Subcutaneous adipose tissue (tissue), 4 donors: ENCODE data around the gene RFXAP. TPM values are rescaled to one million over a fixed set of nuclear protein-coding genes. Genes with fewer than 3 reads are reported as not detected.

ENCODE experiments used
- total RNA-seq, 4 donors: library from RNA; depleted of rRNA; stranded (reverse); fragments of >200 nt; gene quantifications; one replicate each; pipeline ENCODE4 v1.1.0, GENCODE V29; 2016
- TF ChIP-seq, protein P1 (sequence below): fragments of 450-650 bp; IDR thresholded peaks from one replicate; pipeline ENCODE4 v1.5.1; 2016; ENCODE audit warnings: low read depth, mild to moderate bottlenecking, control low read depth, antibody characterized with exemption, moderate library complexity

Gene RFXAP
- total RNA-seq, 4 donors from 2014 or later = 3.6 to 8.3 (median 5.1) TPM

DNA sequence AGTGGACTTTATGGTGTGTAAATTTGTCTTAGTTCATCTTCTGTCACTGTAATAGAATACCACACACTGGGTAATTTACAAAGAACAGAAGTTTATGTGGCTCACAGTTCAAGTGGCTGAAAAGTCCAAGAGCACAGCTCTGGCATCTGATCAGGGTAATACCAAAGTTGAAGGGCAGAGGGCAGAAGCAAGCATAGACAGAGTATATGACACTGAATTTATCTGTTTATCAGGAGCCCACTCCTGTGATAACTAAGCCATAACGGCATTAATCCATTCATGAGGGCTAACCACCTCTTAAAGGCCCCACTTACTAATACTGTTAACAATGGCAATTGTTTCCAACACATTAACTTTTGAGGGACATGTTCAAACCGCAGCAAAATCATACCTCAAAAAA is 4.0 kb upstream of the RFXAP start:
- TF ChIP-seq, protein P1, sequence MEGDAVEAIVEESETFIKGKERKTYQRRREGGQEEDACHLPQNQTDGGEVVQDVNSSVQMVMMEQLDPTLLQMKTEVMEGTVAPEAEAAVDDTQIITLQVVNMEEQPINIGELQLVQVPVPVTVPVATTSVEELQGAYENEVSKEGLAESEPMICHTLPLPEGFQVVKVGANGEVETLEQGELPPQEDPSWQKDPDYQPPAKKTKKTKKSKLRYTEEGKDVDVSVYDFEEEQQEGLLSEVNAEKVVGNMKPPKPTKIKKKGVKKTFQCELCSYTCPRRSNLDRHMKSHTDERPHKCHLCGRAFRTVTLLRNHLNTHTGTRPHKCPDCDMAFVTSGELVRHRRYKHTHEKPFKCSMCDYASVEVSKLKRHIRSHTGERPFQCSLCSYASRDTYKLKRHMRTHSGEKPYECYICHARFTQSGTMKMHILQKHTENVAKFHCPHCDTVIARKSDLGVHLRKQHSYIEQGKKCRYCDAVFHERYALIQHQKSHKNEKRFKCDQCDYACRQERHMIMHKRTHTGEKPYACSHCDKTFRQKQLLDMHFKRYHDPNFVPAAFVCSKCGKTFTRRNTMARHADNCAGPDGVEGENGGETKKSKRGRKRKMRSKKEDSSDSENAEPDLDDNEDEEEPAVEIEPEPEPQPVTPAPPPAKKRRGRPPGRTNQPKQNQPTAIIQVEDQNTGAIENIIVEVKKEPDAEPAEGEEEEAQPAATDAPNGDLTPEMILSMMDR = no peak

DNA sequence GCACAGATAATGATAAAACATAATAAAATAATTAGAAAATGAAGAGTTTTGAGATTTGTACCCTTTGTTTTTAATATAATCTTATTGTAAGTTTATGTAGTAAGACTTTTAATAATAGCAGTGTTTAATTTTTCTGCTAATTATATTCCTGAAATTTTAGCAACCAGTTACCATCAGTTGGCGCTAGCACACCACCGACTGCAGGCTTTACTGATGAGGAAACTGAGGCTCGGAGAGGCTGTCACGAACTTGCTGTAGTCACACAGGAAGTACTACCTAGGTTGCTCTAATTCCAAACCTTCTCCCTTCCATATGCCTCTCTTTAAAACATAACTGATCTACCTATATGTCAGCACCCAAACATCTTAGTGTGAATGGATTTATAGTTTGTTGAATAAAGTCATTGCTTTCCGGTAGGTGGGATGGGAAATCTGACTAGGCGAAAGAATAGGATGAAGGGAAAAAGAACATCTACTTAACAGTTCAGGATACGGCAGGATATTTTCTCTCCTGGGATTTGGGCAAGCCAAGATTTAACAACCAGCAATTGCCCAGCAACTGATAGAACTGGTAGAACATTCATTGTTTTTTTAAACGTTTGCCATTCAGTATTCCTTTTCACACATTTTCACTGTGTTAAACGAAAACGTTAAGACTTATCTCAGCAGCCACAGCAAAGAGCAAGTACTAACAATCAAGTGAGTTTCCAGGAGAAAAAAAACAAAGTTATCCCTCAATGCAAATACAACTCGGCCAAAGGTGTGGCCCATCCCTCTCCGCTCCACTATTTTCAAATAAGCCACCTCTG is 822 bp upstream of the RFXAP start:
- TF ChIP-seq, protein P1 = no peak

DNA sequence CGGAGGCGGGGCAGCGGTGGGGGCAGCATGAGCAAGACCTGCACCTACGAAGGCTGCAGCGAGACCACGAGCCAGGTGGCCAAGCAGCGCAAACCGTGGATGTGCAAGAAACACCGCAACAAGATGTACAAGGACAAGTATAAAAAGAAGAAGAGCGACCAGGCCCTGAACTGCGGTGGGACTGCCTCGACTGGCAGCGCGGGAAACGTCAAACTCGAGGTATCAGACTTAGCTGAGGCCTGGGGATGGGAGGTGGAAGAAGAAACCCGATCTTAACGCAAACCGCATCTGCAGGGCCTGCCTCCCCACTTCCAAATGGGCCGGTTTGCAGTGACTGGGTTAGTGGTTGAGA is 693 bp downstream of the RFXAP start:
- TF ChIP-seq, protein P1 = no peak

DNA sequence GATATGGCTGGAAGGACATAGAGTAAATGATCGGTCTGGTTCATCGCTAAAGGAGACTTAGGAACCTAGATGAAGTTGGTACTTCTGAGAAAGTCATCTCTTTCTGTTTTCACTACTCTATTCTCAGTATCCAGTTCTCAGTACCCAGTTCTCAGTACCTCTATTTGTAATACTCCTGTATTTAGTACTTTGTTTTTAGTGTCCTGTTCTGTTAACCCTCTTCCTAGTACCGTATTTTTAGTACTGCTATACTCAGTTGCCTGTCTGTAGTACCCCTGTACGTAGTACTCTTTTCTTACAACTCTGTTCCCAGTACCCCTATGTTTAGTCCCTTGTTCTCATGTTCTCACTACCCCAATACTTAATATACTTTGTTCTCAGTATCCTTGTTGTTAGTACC is 1.2 kb downstream of the RFXAP start:
- TF ChIP-seq, protein P1 = no peak

DNA sequence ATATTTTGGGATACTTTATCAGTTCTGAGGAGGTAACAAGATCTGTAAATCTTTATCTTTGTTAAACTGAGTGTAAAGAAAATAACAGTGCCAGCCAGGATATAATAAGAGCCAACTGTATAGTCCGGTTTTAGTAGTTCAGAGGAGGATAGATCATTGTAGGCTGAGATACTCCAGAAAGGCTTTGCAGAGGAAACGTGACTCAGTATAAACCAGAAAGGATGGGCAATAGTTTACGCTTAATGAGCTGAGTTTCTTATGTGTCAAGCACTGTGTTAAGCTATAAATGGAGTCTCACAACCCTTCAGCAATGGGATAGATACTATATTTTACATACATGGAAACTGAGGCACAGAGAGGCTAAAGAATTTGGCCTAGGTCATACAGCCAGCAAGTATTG is 3.8 kb downstream of the RFXAP start:
- TF ChIP-seq, protein P1 = no peak

DNA sequence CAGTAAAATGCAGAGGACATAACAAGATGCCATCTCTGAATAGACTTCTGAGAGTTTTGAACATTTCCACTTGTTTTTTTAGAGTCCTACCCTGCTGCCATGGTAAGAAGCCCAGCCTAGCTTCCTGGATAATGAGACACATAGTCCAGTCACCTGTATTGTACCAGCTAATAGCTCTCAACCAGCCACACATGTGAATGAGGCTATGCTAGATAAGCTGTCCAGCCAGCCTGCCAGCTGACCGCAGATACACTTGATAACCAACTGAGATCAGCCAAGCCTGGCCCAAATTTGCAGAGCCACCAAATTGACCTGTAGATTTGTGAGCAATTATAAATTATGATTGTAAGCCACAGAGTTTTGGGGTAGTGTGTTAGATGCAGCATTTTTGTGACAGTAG is 10.7 kb downstream of the RFXAP start:
- TF ChIP-seq, protein P1 = no peak

DNA sequence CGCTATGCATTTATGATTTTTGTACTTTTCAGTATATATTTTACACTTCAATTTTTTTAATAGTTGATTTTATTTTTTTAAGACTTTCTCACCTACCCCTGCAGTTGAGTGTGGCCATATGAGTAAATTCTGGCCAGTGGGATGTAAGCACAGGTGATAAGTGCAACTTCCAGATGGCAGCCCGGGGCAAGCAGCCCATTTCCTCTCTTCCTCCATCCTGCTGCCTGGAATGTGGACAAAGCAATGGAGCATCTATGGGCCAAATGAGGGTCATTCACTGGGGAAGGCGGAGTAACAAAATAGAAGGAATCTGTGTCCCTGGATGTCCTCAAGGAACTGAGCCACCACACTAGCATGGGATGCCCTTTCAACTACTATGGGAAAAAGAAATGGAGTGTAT is 12.3 kb downstream of the RFXAP start:
- TF ChIP-seq, protein P1 = no peak
